Activated naive CD4-positive, alpha-beta T cell treated with anti-CD3 and anti-CD28 coated beads, Interleukin-2, amount 10 ng/mL, durations not matched to agents 7 days and 5 days (primary cell): ENCODE data around the gene NUP205.
A peak's percentile ranks its signal among the peaks of the same experiment; 100 is the strongest.
"Not testable (repeated sequence)": the region's sequence is repeated elsewhere in the genome, so short reads cannot be mapped to it uniquely, and the experiment has no call there.

ENCODE experiments used
- CTCF ChIA-PET: fragments of 350-600 bp; sonication (Branson Sonifier 250); formaldehyde crosslinking; loops from one replicate; lab custom pipeline; 2021; ENCODE audit warnings: antibody characterized with exemption; lab: Charles Lee
- DNase-seq: peaks from one replicate; pipeline ENCODE4 v3.0.0-alpha.2; 2020
- H3K27ac Mint-ChIP-seq: one replicate; pipeline ENCODE4 v1.8.0; 2021; ENCODE audit warnings: mild to moderate bottlenecking, moderate library complexity, mixed read lengths
- H3K27me3 Mint-ChIP-seq: one replicate; pipeline ENCODE4 v1.8.0; 2021; ENCODE audit warnings: mild to moderate bottlenecking, mixed read lengths
- H3K36me3 Mint-ChIP-seq: one replicate; pipeline ENCODE4 v1.8.0; 2021; ENCODE audit warnings: mixed read lengths
- H3K4me1 Mint-ChIP-seq: one replicate; pipeline ENCODE4 v1.8.0; 2021; ENCODE audit warnings: mixed read lengths
- H3K4me3 Mint-ChIP-seq: one replicate; pipeline ENCODE4 v1.8.0; 2021; ENCODE audit warnings: mild to moderate bottlenecking, moderate library complexity, mixed read lengths
- H3K9me3 Mint-ChIP-seq: one replicate; pipeline ENCODE4 v1.8.0; 2021; ENCODE audit warnings: mixed read lengths

NUP205 gene

GRCh38 chr7:135653340-135654080, 95.8 kb downstream of the NUP205 start:
- Mint-ChIP-seq H3K36me3 (peaks cover 2% of the 10 kb centered on the region), H3K4me3 (no peak overlapping the region), H3K27me3 (no peaks in the 10 kb centered on the region), H3K9me3 (no peaks in the 10 kb centered on the region), H3K27ac (no peak overlapping the region), H3K4me1 (no peaks in the 10 kb centered on the region)
- CTCF ChIA-PET, result interaction anchor here (0.8 kb wide), 1 partner anchor 8 kb away, joined by 3 read pairs; no protein-coding TSS in a partner anchor
- DNase-seq, result no peak

GRCh38 chr7:135658564-135658963, 100.8 kb downstream of the NUP205 start:
- CTCF ChIA-PET, result interaction anchor here (0.6 kb wide), 1 partner anchor 10 kb away, joined by 3 read pairs; no protein-coding TSS in a partner anchor
- Mint-ChIP-seq H3K27me3 (no peaks in the 10 kb centered on the region), H3K36me3 (peaks cover 3% of the 10 kb centered on the region), H3K9me3 (no peaks in the 10 kb centered on the region), H3K27ac (no peak overlapping the region), H3K4me1 (peaks cover 15% of the 10 kb centered on the region), H3K4me3 (no peak overlapping the region)
- DNase-seq, result no peak

- CTCF ChIA-PET, result interaction anchor here (2.9 to 3.8 kb wide), 2 partner anchors 11 to 15 kb away, joined by 12 to 20 read pairs; no protein-coding TSS in a partner anchor
- no peak overlapping the region for H3K27ac Mint-ChIP-seq
- H3K36me3 Mint-ChIP-seq, result peaks cover 3% of the 10 kb centered on the region
- DNase-seq, result no peak
- no peak overlapping the region for H3K4me3 Mint-ChIP-seq
- H3K4me1 Mint-ChIP-seq, result peaks cover 22% of the 10 kb centered on the region
- H3K9me3 Mint-ChIP-seq, result no peaks in the 10 kb centered on the region
- no peaks in the 10 kb centered on the region for H3K27me3 Mint-ChIP-seq
Measured at GRCh38 chr7:135659159-135659846, 101.6 kb downstream of the NUP205 start.

GRCh38 chr7:135661311-135662122, 103.8 kb downstream of the NUP205 start:
- Mint-ChIP-seq H3K27me3 (no peaks in the 10 kb centered on the region), H3K4me1 (peaks cover 34% of the 10 kb centered on the region), H3K27ac (peak overlapping the region; percentile 84), H3K4me3 (peak overlapping the region; percentile 87), H3K36me3 (peaks cover 6% of the 10 kb centered on the region), H3K9me3 (no peaks in the 10 kb centered on the region)
- DNase-seq, result no peak
- CTCF ChIA-PET, result interaction anchor here (0.8 to 4.2 kb wide), 5 partner anchors 13 to 333 kb away, joined by 3 to 39 read pairs (median 12); no protein-coding TSS in a partner anchor

- peak overlapping the region; percentile 84 for H3K27ac Mint-ChIP-seq
- H3K36me3 Mint-ChIP-seq, result peaks cover 10% of the 10 kb centered on the region
- H3K27me3 Mint-ChIP-seq, result no peaks in the 10 kb centered on the region
- peak overlapping the region; percentile 87 for H3K4me3 Mint-ChIP-seq
- H3K9me3 Mint-ChIP-seq, result no peaks in the 10 kb centered on the region
- H3K4me1 Mint-ChIP-seq, result peaks cover 34% of the 10 kb centered on the region
- no peak for DNase-seq
- CTCF ChIA-PET, result interaction anchor here (0.9 to 4.2 kb wide), 5 partner anchors 12 to 51 kb away, joined by 4 to 39 read pairs (median 12); no protein-coding TSS in a partner anchor
Measured at GRCh38 chr7:135662123-135662372, 104.3 kb downstream of the NUP205 start.

- Mint-ChIP-seq H3K4me3 (peak within 1 kb of the TSS; percentile 87), H3K27me3 (no peaks in the 10 kb centered on the region), H3K9me3 (no peaks in the 10 kb centered on the region), H3K36me3 (peaks cover 11% of the 10 kb centered on the region), H3K27ac (peak within 1 kb of the TSS; percentile 84), H3K4me1 (peaks cover 34% of the 10 kb centered on the region)
- peak; percentile 96 for DNase-seq
- CTCF ChIA-PET, result interaction anchor here (0.9 to 4.2 kb wide), 5 partner anchors 12 to 51 kb away, joined by 4 to 39 read pairs (median 8); no protein-coding TSS in a partner anchor
Measured at GRCh38 chr7:135662373-135663114, 104.8 kb downstream of the NUP205 start, which contains the start of gene STMP1. Gene STMP1, plus strand, starts transcription at chr7:135662514.

GRCh38 chr7:135664046-135664589, 106.4 kb downstream of the NUP205 start:
- CTCF ChIA-PET, result interaction anchor here (2.1 to 4.2 kb wide), 2 partner anchors 10 to 19 kb away, joined by 8 to 39 read pairs; no protein-coding TSS in a partner anchor
- Mint-ChIP-seq H3K4me3 (peak overlapping the region; percentile 87), H3K27ac (peak overlapping the region; percentile 24), H3K36me3 (peaks cover 23% of the 10 kb centered on the region), H3K9me3 (no peaks in the 10 kb centered on the region), H3K4me1 (peaks cover 36% of the 10 kb centered on the region), H3K27me3 (no peaks in the 10 kb centered on the region)
- DNase-seq, result no peak

- no peaks in the 10 kb centered on the region for H3K27me3 Mint-ChIP-seq
- H3K9me3 Mint-ChIP-seq, result no peaks in the 10 kb centered on the region
- peaks cover 36% of the 10 kb centered on the region for H3K4me1 Mint-ChIP-seq
- CTCF ChIA-PET, result interaction anchor here (2.1 to 4.2 kb wide), 2 partner anchors 9 to 20 kb away, joined by 8 to 39 read pairs; no protein-coding TSS in a partner anchor
- H3K36me3 Mint-ChIP-seq, result peaks cover 24% of the 10 kb centered on the region
- no peak overlapping the region for H3K4me3 Mint-ChIP-seq
- no peak for DNase-seq
- H3K27ac Mint-ChIP-seq, result no peak overlapping the region
Measured at GRCh38 chr7:135665042-135665441, 107.3 kb downstream of the NUP205 start.

GRCh38 chr7:135666156-135666555, 108.4 kb downstream of the NUP205 start:
- DNase-seq, result no peak
- CTCF ChIA-PET, result no interaction called here
- Mint-ChIP-seq H3K9me3 (no peaks in the 10 kb centered on the region), H3K27ac (no peak overlapping the region), H3K36me3 (peaks cover 24% of the 10 kb centered on the region), H3K27me3 (no peaks in the 10 kb centered on the region), H3K4me3 (no peak overlapping the region), H3K4me1 (peaks cover 34% of the 10 kb centered on the region)

GRCh38 chr7:135666846-135667245, 109.1 kb downstream of the NUP205 start:
- CTCF ChIA-PET, result no interaction called here
- DNase-seq, result no peak
- Mint-ChIP-seq H3K9me3 (no peaks in the 10 kb centered on the region), H3K4me1 (peaks cover 28% of the 10 kb centered on the region), H3K27me3 (no peaks in the 10 kb centered on the region), H3K4me3 (no peak overlapping the region), H3K36me3 (peaks cover 22% of the 10 kb centered on the region), H3K27ac (no peak overlapping the region)

- H3K4me1 Mint-ChIP-seq, result peaks cover 24% of the 10 kb centered on the region
- H3K4me3 Mint-ChIP-seq, H3K27ac Mint-ChIP-seq, H3K27me3 Mint-ChIP-seq, H3K9me3 Mint-ChIP-seq, DNase-seq, CTCF ChIA-PET: not testable (repeated sequence)
- H3K36me3 Mint-ChIP-seq, result peaks cover 21% of the 10 kb centered on the region
Measured at GRCh38 chr7:135667626-135668025, 109.9 kb downstream of the NUP205 start.

GRCh38 chr7:135668852-135669395, 111.2 kb downstream of the NUP205 start:
- Mint-ChIP-seq H3K4me1 (peaks cover 21% of the 10 kb centered on the region), H3K36me3 (peaks cover 26% of the 10 kb centered on the region)
- CTCF ChIA-PET, DNase-seq, H3K27ac Mint-ChIP-seq, H3K27me3 Mint-ChIP-seq, H3K4me3 Mint-ChIP-seq, H3K9me3 Mint-ChIP-seq: not testable (repeated sequence)

- Mint-ChIP-seq H3K36me3 (peaks cover 29% of the 10 kb centered on the region), H3K27me3 (no peaks in the 10 kb centered on the region), H3K4me3 (no peak overlapping the region), H3K9me3 (no peaks in the 10 kb centered on the region), H3K4me1 (peaks cover 14% of the 10 kb centered on the region), H3K27ac (no peak overlapping the region)
- no peak for DNase-seq
- CTCF ChIA-PET, result interaction anchor here (0.6 to 1.0 kb wide), 2 partner anchors 12 to 440 kb away, joined by 3 read pairs; no protein-coding TSS in a partner anchor
Measured at GRCh38 chr7:135669774-135670173, 112.1 kb downstream of the NUP205 start.
